Esophagus muscularis mucosa (tissue), 4 donors: ENCODE measurements around the gene MYMK. TPM values are rescaled to one million over a fixed set of nuclear protein-coding genes. Genes with fewer than 3 reads are reported as not detected.

Experiments
- DNase-seq: peaks from one replicate; pipeline ENCODE4 v3.0.0-alpha.2; 2017; ENCODE audit errors: extremely low spot score
- H3K27ac ChIP-seq, 4 donors: fragments of 200-600 bp; sonication (generic); replicated peaks in 1 of 4; 1 replicate in 3 of 4; 2 replicates in 1 of 4; pipeline ENCODE4 v1.5.1; 2016 to 2019; ENCODE audit warnings: mild to moderate bottlenecking in 1 of 4
- H3K27me3 ChIP-seq, 4 donors: fragments of 200-600 bp; sonication (generic); one replicate each; pipeline versions ENCODE4 v1.5.1 to v1.6.0; 2016 to 2019
- H3K36me3 ChIP-seq, 4 donors: fragments of 200-600 bp; sonication (generic); one replicate each; pipeline ENCODE4 v1.5.1; 2016 to 2019
- H3K4me1 ChIP-seq, 4 donors: fragments of 200-600 bp; sonication (generic); one replicate each; pipeline ENCODE4 v1.5.1; 2016 to 2019
- H3K4me3 ChIP-seq, 4 donors: fragments of 200-600 bp; sonication (generic); 1 replicate in 2 of 4; 2 replicates in 2 of 4; pipeline ENCODE4 v1.5.1; 2016 to 2019; ENCODE audit warnings: mild to moderate bottlenecking in 4 of 4, moderate library complexity in 1 of 4
- H3K9me3 ChIP-seq, 4 donors: fragments of 200-600 bp; sonication (generic); 1 replicate in 3 of 4; 2 replicates in 1 of 4; pipeline ENCODE4 v1.5.1; 2016 to 2019
- CTCF ChIP-seq, 3 experiments: fragments of 200-600 bp in 2 of 3; fragments of 450-650 bp in 1 of 3; sonication (generic) in 2 of 3; IDR thresholded peaks; one replicate each; pipeline ENCODE4 v1.5.1; 2017 to 2019; ENCODE audit warnings: antibody characterized with exemption in 3 of 3, mild to moderate bottlenecking in 2 of 3, moderate library complexity in 1 of 3
- EP300 ChIP-seq: sonication (generic); formaldehyde crosslinking; IDR thresholded peaks from one replicate; pipeline ENCODE4 v1.6.1; 2017; ENCODE audit warnings: antibody characterized with exemption
- POLR2A ChIP-seq: fragments of 450-650 bp; IDR thresholded peaks from one replicate; pipeline ENCODE4 v1.6.1; 2017; ENCODE audit warnings: antibody characterized with exemption, moderate library complexity, mild to moderate bottlenecking, low read depth
- POLR2AphosphoS5 ChIP-seq, 2 donors: sonication (generic); formaldehyde crosslinking; IDR thresholded peaks; one replicate each; pipeline ENCODE4 v1.6.1; 2017; ENCODE audit warnings: antibody characterized with exemption in 2 of 2
- WGBS: methylation state at CpG from one replicate; pipeline ENCODE4 v1.1.5; 2018; 5-methylcytosine and 5-hydroxymethylcytosine counted together
- intact Hi-C: fragments of 100-400 bp; cut with DNase I; formaldehyde crosslinking; loops from one replicate; pipeline ENCODE4 v1.15.1; 2023
- total RNA-seq, 4 donors: library from RNA; depleted of rRNA; stranded (reverse); fragments of >200 nt; gene quantifications; one replicate each; pipeline versions ENCODE4 v1.1.0 to v1.2.1, GENCODE V29; 2016

MYMK gene
- total RNA-seq, 4 donors from 2014 or later, result not detected

GRCh38 chr9:133571391-133571890 is 46.7 kb upstream of the MYMK start:
- H3K4me1 ChIP-seq, result peaks cover 16 to 32% (median 21%) of the 10 kb centered on the region in 4 donors
- H3K27ac ChIP-seq, result no peak overlapping the region
- no peaks in the 10 kb centered on the region for H3K9me3 ChIP-seq
- intact Hi-C loops, result no loop called here
- DNase-seq, result no peak
- peaks cover 0 to 8% (median 3%) of the 10 kb centered on the region in 4 donors for H3K36me3 ChIP-seq
- H3K27me3 ChIP-seq, result peaks cover 0 to 30% (median 0%) of the 10 kb centered on the region in 4 donors
- H3K4me3 ChIP-seq, result no peak overlapping the region
- WGBS, result 91% methylated on average over 7 of the region's 9 CpGs
- TF ChIP-seq POLR2AphosphoS5 (IDR thresholded peaks at IDR 0.05) (no peak), CTCF (IDR thresholded peaks at IDR 0.05) (no peak), EP300 (no peak), POLR2A (no peak)

GRCh38 chr9:133570691-133571080 is 45.9 kb upstream of the MYMK start:
- TF ChIP-seq CTCF (IDR thresholded peaks at IDR 0.05), result no peak
- TF ChIP-seq POLR2AphosphoS5 (IDR thresholded peaks at IDR 0.05), result no peak
- no peak for TF ChIP-seq POLR2A
- TF ChIP-seq EP300, result no peak
- 85% methylated on average over 16 of the region's 16 CpGs for WGBS
- Histone ChIP-seq H3K9me3 (no peaks in the 10 kb centered on the region), H3K4me1 (peaks cover 17 to 38% (median 27%) of the 10 kb centered on the region in 4 donors), H3K27me3 (peaks cover 0 to 25% (median 0%) of the 10 kb centered on the region in 4 donors), H3K27ac (no peak overlapping the region), H3K4me3 (no peak overlapping the region), H3K36me3 (peaks cover 0 to 8% (median 3%) of the 10 kb centered on the region in 4 donors)
- no peak for DNase-seq
- intact Hi-C loops, result no loop called here

GRCh38 chr9:133569891-133570690 is 45.3 kb upstream of the MYMK start:
- 88% methylated on average over 33 of the region's 36 CpGs for WGBS
- intact Hi-C loops, result no loop called here

GRCh38 chr9:133569121-133569785 is 44.5 kb upstream of the MYMK start:
- Histone ChIP-seq H3K9me3 (no peaks in the 10 kb centered on the region), H3K4me1 (peaks cover 24 to 50% (median 39%) of the 10 kb centered on the region in 4 donors), H3K36me3 (peaks cover 0 to 8% (median 3%) of the 10 kb centered on the region in 4 donors), H3K27me3 (peaks cover 0 to 14% (median 0%) of the 10 kb centered on the region in 4 donors), H3K4me3 (no peak overlapping the region), H3K27ac (no peak overlapping the region)
- intact Hi-C loops, result no loop called here
- no peak for DNase-seq
- 90% methylated on average over 14 of the region's 14 CpGs for WGBS
- TF ChIP-seq CTCF (IDR thresholded peaks at IDR 0.05), result no peak

More at GRCh38 chr9:133569891-133570690, 45.3 kb upstream of the MYMK start:
- TF ChIP-seq EP300 (no peak), CTCF (IDR thresholded peaks at IDR 0.05) (no peak), POLR2AphosphoS5 (IDR thresholded peaks at IDR 0.05) (no peak), POLR2A (no peak)
- Histone ChIP-seq H3K27me3 (peaks cover 0 to 19% (median 0%) of the 10 kb centered on the region in 4 donors), H3K27ac (no peak overlapping the region), H3K9me3 (no peaks in the 10 kb centered on the region), H3K4me1 (peaks cover 19 to 44% (median 33%) of the 10 kb centered on the region in 4 donors), H3K36me3 (peaks cover 0 to 8% (median 3%) of the 10 kb centered on the region in 4 donors), H3K4me3 (no peak overlapping the region)
- no peak for DNase-seq
